H9 (cell line): Measurements from ENCODE around the gene TRPC4AP. TPM values are rescaled to one million over a fixed set of nuclear protein-coding genes. Genes with fewer than 3 reads are reported as not detected.

Experiments used
- DNase-seq: peaks from one replicate; pipeline ENCODE4 v3.0.0-alpha.2; 2017
- H2AFZ ChIP-seq: one replicate; pipeline ENCODE4 v1.6.1; 2013; ENCODE audit warnings: mild to moderate bottlenecking, low read length, control low read depth, moderate library complexity
- H2AK5ac ChIP-seq: 2 replicates; pipeline ENCODE4 v1.6.1; 2013; ENCODE audit warnings: low read length, control low read depth, mixed read lengths; ENCODE audit not compliant: insufficient read length
- H2BK120ac ChIP-seq: one replicate; pipeline ENCODE4 v1.6.1; 2013; ENCODE audit warnings: low read depth, mild to moderate bottlenecking, low read length, control low read depth, inconsistent platforms; ENCODE audit not compliant: poor library complexity, severe bottlenecking
- H2BK12ac ChIP-seq: 2 replicates; pipeline ENCODE4 v1.6.1; 2013; ENCODE audit warnings: low read length, control low read depth, mixed read lengths, low read depth; ENCODE audit not compliant: insufficient read length
- H2BK15ac ChIP-seq: 2 replicates; pipeline ENCODE4 v1.6.1; 2013; ENCODE audit warnings: low read depth, low read length, control low read depth
- H2BK20ac ChIP-seq: one replicate; pipeline ENCODE4 v1.6.1; 2013; ENCODE audit warnings: low read depth, mild to moderate bottlenecking, low read length, control low read depth, inconsistent platforms; ENCODE audit not compliant: poor library complexity, severe bottlenecking
- H2BK5ac ChIP-seq: 2 replicates; pipeline ENCODE4 v1.6.1; 2013; ENCODE audit warnings: low read length, control low read depth, mixed read lengths; ENCODE audit not compliant: insufficient read length
- H3K14ac ChIP-seq: 2 replicates; pipeline ENCODE4 v1.6.1; 2013; ENCODE audit warnings: low read length, control low read depth; ENCODE audit not compliant: insufficient read depth
- H3K18ac ChIP-seq: 2 replicates; pipeline ENCODE4 v1.6.1; 2013; ENCODE audit warnings: low read depth, mild to moderate bottlenecking, mixed read lengths, low read length, control low read depth; ENCODE audit not compliant: insufficient read length
- H3K23ac ChIP-seq: 2 replicates; pipeline ENCODE4 v1.6.1; 2013; ENCODE audit warnings: low read length, control low read depth, mixed read lengths, low read depth; ENCODE audit not compliant: insufficient read length
- H3K23me2 ChIP-seq: 2 replicates; pipeline ENCODE4 v1.6.1; 2013; ENCODE audit warnings: low read depth, mild to moderate bottlenecking, mixed read lengths, low read length, control low read depth; ENCODE audit not compliant: insufficient read length, poor library complexity, severe bottlenecking
- H3K27ac ChIP-seq: 2 replicates; pipeline ENCODE4 v1.5.1; 2013; ENCODE audit warnings: low read length, control low read depth, mixed read lengths, low read depth; ENCODE audit not compliant: insufficient read length
- H3K27me3 ChIP-seq: 2 replicates; pipeline ENCODE4 v1.6.1; 2013; ENCODE audit warnings: low read length, control low read depth, inconsistent platforms; ENCODE audit not compliant: insufficient read depth
- H3K4ac ChIP-seq: 2 replicates; pipeline ENCODE4 v1.6.1; 2013; ENCODE audit warnings: low read depth, mild to moderate bottlenecking, control low read depth, inconsistent platforms, low read length, moderate library complexity
- H3K4me1 ChIP-seq: 2 replicates; pipeline ENCODE4 v1.6.1; 2013; ENCODE audit warnings: low read length, control low read depth, inconsistent platforms; ENCODE audit not compliant: insufficient read depth
- H3K4me2 ChIP-seq: 2 replicates; pipeline ENCODE4 v1.6.1; 2013; ENCODE audit warnings: low read length, control low read depth, mixed read lengths; ENCODE audit not compliant: insufficient read length, insufficient read depth
- H3K56ac ChIP-seq: 2 replicates; pipeline ENCODE4 v1.6.1; 2013; ENCODE audit warnings: low read depth, mild to moderate bottlenecking, mixed read lengths, low read length, control low read depth; ENCODE audit not compliant: insufficient read length
- H3K79me1 ChIP-seq: 2 replicates; pipeline ENCODE4 v1.6.1; 2013; ENCODE audit warnings: low read depth, mild to moderate bottlenecking, moderate library complexity, low read length, control low read depth, inconsistent platforms; ENCODE audit not compliant: insufficient read depth, poor library complexity, severe bottlenecking
- H3K79me2 ChIP-seq: 2 replicates; pipeline ENCODE4 v1.6.1; 2013; ENCODE audit warnings: low read length, control low read depth, inconsistent platforms; ENCODE audit not compliant: insufficient read depth
- H3K9ac ChIP-seq: 2 replicates; pipeline ENCODE4 v1.6.1; 2013; ENCODE audit warnings: low read length, control low read depth, mixed read lengths; ENCODE audit not compliant: insufficient read length; ENCODE audit errors: extremely low read depth
- H3K9me3 ChIP-seq: one replicate; pipeline ENCODE4 v1.6.1; 2013; ENCODE audit warnings: low read depth, low read length, inconsistent platforms; ENCODE audit not compliant: control insufficient read depth
- H3T11ph ChIP-seq: one replicate; pipeline ENCODE4 v1.6.1; 2013; ENCODE audit warnings: mild to moderate bottlenecking, low read length, control low read depth, inconsistent platforms
- H4K20me1 ChIP-seq: one replicate; pipeline ENCODE4 v1.6.1; 2013; ENCODE audit not compliant: control insufficient read depth, insufficient read length, insufficient read depth
- H4K5ac ChIP-seq: 2 replicates; pipeline ENCODE4 v1.6.1; 2013; ENCODE audit warnings: low read depth, mild to moderate bottlenecking, mixed read lengths, low read length, control low read depth; ENCODE audit not compliant: insufficient read length
- H4K8ac ChIP-seq: replicated peaks from 2 replicates; pipeline ENCODE4 v1.6.1; 2013; ENCODE audit warnings: low read length, control low read depth, mixed read lengths, low read depth; ENCODE audit not compliant: insufficient read length
- H4K91ac ChIP-seq: 2 replicates; pipeline ENCODE4 v1.6.1; 2013; ENCODE audit warnings: low read depth, mild to moderate bottlenecking, moderate library complexity, mixed read lengths, low read length, control low read depth; ENCODE audit not compliant: insufficient read length
- H3K27ac Mint-ChIP-seq, 3 experiments: 2 replicates in 2 of 3; 3 replicates in 1 of 3; pipeline ENCODE4 v1.8.0; 2020 to 2021; ENCODE audit warnings: mixed read lengths in 3 of 3, mild to moderate bottlenecking in 1 of 3, moderate library complexity in 1 of 3
- H3K27me3 Mint-ChIP-seq: 2 replicates; pipeline ENCODE4 v1.8.0; 2021; ENCODE audit warnings: low read depth, mild to moderate bottlenecking, moderate library complexity, mixed read lengths
- H3K36me3 Mint-ChIP-seq, 3 experiments: 2 replicates in 2 of 3; 3 replicates in 1 of 3; pipeline ENCODE4 v1.8.0; 2020 to 2021; ENCODE audit warnings: low read depth in 3 of 3, mixed read lengths in 3 of 3; ENCODE audit not compliant: insufficient read depth in 1 of 3
- H3K4me1 Mint-ChIP-seq, 2 experiments: 2 replicates each; pipeline ENCODE4 v1.8.0; 2020; ENCODE audit warnings: mixed read lengths in 2 of 2
- H3K4me3 Mint-ChIP-seq, 2 experiments: 2 replicates in 1 of 2; 3 replicates in 1 of 2; pipeline ENCODE4 v1.8.0; 2020 to 2021; ENCODE audit warnings: mild to moderate bottlenecking in 2 of 2, mixed read lengths in 2 of 2, moderate library complexity in 1 of 2
- H3K9me3 Mint-ChIP-seq, 2 experiments: 2 replicates in 1 of 2; 3 replicates in 1 of 2; pipeline ENCODE4 v1.8.0; 2020; ENCODE audit warnings: mild to moderate bottlenecking in 2 of 2, mixed read lengths in 2 of 2, moderate library complexity in 1 of 2
- WGBS: extraction: QIAGEN DNeasy Blood & Tissue Kit; methylation state at CpG from one replicate; pipeline ENCODE4 v1.1.7; 2013; ENCODE audit warnings: missing lambda C conversion rate, low lambda C conversion rate, mixed read lengths; ENCODE audit not compliant: insufficient read length; ENCODE audit errors: extremely low coverage; 5-methylcytosine and 5-hydroxymethylcytosine counted together
- total RNA-seq: library from RNA; stranded (reverse); gene quantifications from 2 replicates; pipeline ENCODE4 v1.2.1, GENCODE V29; 2021
- TF ChIP-seq, protein P1 (sequence below): fragments of 200-600 bp; sonication (generic); conservative IDR thresholded peaks from 3 replicates; pipeline ENCODE4 v1.8.0; 2021; ENCODE audit warnings: antibody characterized with exemption, mild to moderate bottlenecking

TRPC4AP gene
- total RNA-seq, 1 experiment from 2014 or later = 93.9 TPM

DNA sequence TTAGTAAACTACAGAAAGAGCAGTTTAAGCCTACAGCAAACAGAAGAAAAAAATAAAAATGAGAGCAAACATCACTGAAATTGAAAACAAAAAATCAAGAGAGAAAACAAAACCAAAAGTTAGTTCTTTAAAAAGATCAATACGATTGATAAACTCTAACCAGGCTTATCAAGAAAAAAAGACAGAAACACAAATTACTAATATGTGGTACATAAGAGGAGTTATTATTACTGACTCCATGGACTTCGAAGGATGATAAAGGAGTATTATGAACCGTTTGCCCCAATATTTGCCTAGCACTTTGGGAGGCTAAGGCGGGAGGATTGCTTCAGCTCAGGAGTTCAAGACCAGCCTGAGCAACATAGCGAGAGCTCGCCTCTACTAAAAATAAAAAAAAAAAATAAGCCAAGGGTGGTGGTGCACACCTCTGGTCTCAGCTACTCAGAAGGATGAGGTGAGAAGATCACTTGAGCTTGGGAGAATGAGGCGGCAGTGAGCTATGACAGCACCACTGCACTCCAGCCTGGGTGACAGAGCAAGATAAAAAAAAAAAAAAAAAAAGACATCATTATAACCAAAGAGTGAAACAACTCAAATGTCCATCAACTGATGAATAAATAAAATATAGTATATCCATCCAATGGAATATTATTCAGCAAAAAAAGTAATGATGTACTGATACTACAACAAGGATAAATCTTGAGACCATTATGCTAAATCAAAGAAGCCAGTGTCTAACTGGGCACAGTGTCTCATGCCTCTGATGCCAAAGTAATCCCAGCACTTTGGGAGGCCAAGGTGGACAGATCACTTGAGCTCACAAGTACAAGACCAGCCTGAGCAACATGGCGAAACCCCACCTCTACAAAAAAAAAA lies 12.9 kb downstream of the TRPC4AP start:
- no CpG with 5 or more reads among the region's 8 CpGs for WGBS
- Mint-ChIP-seq H3K36me3 (peaks cover 37 to 50% (median 42%) of the 10 kb centered on the region in 3 experiments), H3K9me3 (peaks cover 22 to 24% of the 10 kb centered on the region in 2 experiments), H3K4me1 (no peaks in the 10 kb centered on the region), H3K4me3 (no peak overlapping the region), H3K27ac (no peak overlapping the region), H3K27me3 (no peaks in the 10 kb centered on the region)
- Histone ChIP-seq H3K27me3 (no peaks in the 10 kb centered on the region), H2BK12ac (no peak overlapping the region), H3T11ph (no peak overlapping the region), H2BK120ac (no peak overlapping the region), H3K27ac (no peak overlapping the region), H2BK20ac (no peak overlapping the region), H4K20me1 (peaks cover 3% of the 10 kb centered on the region), H4K91ac (no peak overlapping the region), H4K8ac (no peak overlapping the region), H3K18ac (no peak overlapping the region), H2AK5ac (no peak overlapping the region), H4K5ac (no peak overlapping the region), H3K4me1 (no peaks in the 10 kb centered on the region), H3K23me2 (no peaks in the 10 kb centered on the region), H2AFZ (no peak overlapping the region), H3K79me1 (peaks cover 6% of the 10 kb centered on the region), H2BK5ac (no peak overlapping the region), H2BK15ac (no peak overlapping the region), H3K56ac (no peak overlapping the region), H3K9me3 (peaks cover 7% of the 10 kb centered on the region), H3K23ac (no peak overlapping the region), H3K4me2 (no peak overlapping the region), H3K14ac (no peak overlapping the region), H3K9ac (no peak overlapping the region), H3K79me2 (peaks cover 5% of the 10 kb centered on the region; the same call in 1 of the 2 replicates), H3K4ac (no peak overlapping the region)
- TF ChIP-seq, protein P1, sequence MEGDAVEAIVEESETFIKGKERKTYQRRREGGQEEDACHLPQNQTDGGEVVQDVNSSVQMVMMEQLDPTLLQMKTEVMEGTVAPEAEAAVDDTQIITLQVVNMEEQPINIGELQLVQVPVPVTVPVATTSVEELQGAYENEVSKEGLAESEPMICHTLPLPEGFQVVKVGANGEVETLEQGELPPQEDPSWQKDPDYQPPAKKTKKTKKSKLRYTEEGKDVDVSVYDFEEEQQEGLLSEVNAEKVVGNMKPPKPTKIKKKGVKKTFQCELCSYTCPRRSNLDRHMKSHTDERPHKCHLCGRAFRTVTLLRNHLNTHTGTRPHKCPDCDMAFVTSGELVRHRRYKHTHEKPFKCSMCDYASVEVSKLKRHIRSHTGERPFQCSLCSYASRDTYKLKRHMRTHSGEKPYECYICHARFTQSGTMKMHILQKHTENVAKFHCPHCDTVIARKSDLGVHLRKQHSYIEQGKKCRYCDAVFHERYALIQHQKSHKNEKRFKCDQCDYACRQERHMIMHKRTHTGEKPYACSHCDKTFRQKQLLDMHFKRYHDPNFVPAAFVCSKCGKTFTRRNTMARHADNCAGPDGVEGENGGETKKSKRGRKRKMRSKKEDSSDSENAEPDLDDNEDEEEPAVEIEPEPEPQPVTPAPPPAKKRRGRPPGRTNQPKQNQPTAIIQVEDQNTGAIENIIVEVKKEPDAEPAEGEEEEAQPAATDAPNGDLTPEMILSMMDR = no peak
- no peak for DNase-seq
